Fibroblast of lung (primary cell): ENCODE data around the gene LMO2.

Source experiments
- EZH2 ChIP-seq: IDR thresholded peaks from 2 replicates; pipeline ENCODE4 v1.5.1; 2012; ENCODE audit warnings: low read length, control low read depth, mild to moderate bottlenecking; ENCODE audit errors: missing control alignments
- TF ChIP-seq, protein P1 (sequence below), 2 donors: IDR thresholded peaks in 1 of 2; conservative IDR thresholded peaks in 1 of 2; 1 replicate in 1 of 2; 2 replicates in 1 of 2; pipeline ENCODE4 v1.5.1; 2011 to 2012; ENCODE audit warnings: low read length in 2 of 2, control low read depth in 1 of 2, inconsistent platforms in 1 of 2, low read depth in 1 of 2, mild to moderate bottlenecking in 1 of 2

GRCh38 chr11:33864479-33864878 is 27.4 kb downstream of the LMO2 start:
- TF ChIP-seq, protein P1, sequence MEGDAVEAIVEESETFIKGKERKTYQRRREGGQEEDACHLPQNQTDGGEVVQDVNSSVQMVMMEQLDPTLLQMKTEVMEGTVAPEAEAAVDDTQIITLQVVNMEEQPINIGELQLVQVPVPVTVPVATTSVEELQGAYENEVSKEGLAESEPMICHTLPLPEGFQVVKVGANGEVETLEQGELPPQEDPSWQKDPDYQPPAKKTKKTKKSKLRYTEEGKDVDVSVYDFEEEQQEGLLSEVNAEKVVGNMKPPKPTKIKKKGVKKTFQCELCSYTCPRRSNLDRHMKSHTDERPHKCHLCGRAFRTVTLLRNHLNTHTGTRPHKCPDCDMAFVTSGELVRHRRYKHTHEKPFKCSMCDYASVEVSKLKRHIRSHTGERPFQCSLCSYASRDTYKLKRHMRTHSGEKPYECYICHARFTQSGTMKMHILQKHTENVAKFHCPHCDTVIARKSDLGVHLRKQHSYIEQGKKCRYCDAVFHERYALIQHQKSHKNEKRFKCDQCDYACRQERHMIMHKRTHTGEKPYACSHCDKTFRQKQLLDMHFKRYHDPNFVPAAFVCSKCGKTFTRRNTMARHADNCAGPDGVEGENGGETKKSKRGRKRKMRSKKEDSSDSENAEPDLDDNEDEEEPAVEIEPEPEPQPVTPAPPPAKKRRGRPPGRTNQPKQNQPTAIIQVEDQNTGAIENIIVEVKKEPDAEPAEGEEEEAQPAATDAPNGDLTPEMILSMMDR (conservative IDR thresholded peaks at IDR 0.05 in 1 of 2, IDR thresholded peaks at IDR 0.05 in 1 of 2; ENCODE audit: low read depth in 1 of 2, low read length in 2 of 2), result no peak
- TF ChIP-seq EZH2, result no peak
